Breast epithelium (tissue), 4 donors: Measurements from ENCODE around the gene KLHDC7B. TPM values are rescaled to one million over a fixed set of nuclear protein-coding genes. Genes with fewer than 3 reads are reported as not detected.
A peak's percentile ranks its signal among the peaks of the same experiment; 100 is the strongest.

ENCODE experiments used
- DNase-seq, 2 donors: peaks; one replicate each; pipeline ENCODE4 v3.0.0-alpha.2; 2019; ENCODE audit warnings: low spot score in 2 of 2
- H3K27ac ChIP-seq, 2 donors: fragments of 200-600 bp; sonication (generic) in 1 of 2; one replicate each; pipeline ENCODE4 v1.5.1; 2016 to 2019; ENCODE audit warnings: mild to moderate bottlenecking in 1 of 2
- H3K27me3 ChIP-seq, 2 donors: fragments of 200-600 bp; sonication (generic) in 1 of 2; one replicate each; pipeline versions ENCODE4 v1.5.1 to v1.6.0; 2017 to 2019; ENCODE audit warnings: control low read depth in 1 of 2, mild to moderate bottlenecking in 1 of 2
- H3K36me3 ChIP-seq: fragments of 200-600 bp; one replicate; pipeline ENCODE4 v1.5.1; 2019
- H3K4me1 ChIP-seq, 2 donors: fragments of 200-600 bp; sonication (generic); one replicate each; pipeline ENCODE4 v1.5.1; 2016 to 2019; ENCODE audit warnings: control low read depth in 1 of 2
- H3K4me3 ChIP-seq, 3 donors: fragments of 200-600 bp; sonication (generic); 1 replicate in 2 of 3; 2 replicates in 1 of 3; pipeline ENCODE4 v1.5.1; 2016 to 2019; ENCODE audit warnings: mild to moderate bottlenecking in 3 of 3, moderate library complexity in 2 of 3
- H3K9me3 ChIP-seq, 2 donors: fragments of 200-600 bp; sonication (generic) in 1 of 2; one replicate each; pipeline ENCODE4 v1.5.1; 2016 to 2019; ENCODE audit warnings: control low read depth in 1 of 2
- POLR2A ChIP-seq: fragments of 450-650 bp; IDR thresholded peaks from one replicate; pipeline ENCODE4 v1.6.1; 2016; ENCODE audit warnings: antibody characterized with exemption, mild to moderate bottlenecking, moderate library complexity
- POLR2AphosphoS5 ChIP-seq, 3 donors: sonication (generic); formaldehyde crosslinking; IDR thresholded peaks; one replicate each; pipeline ENCODE4 v1.6.1; 2017; ENCODE audit warnings: antibody characterized with exemption in 3 of 3
- intact Hi-C: fragments of 100-400 bp; cut with DNase I; formaldehyde crosslinking; loops from one replicate; pipeline ENCODE4 v1.15.1; 2023; ENCODE audit warnings: low total_unique reads
- total RNA-seq, 3 donors: library from RNA; depleted of rRNA; stranded (reverse); fragments of >200 nt; gene quantifications; one replicate each; pipeline ENCODE4 v1.1.0, GENCODE V29; 2016
- TF ChIP-seq, protein P1 (sequence below), 3 donors: fragments of 450-650 bp; IDR thresholded peaks; one replicate each; pipeline ENCODE4 v1.5.1; 2016 to 2017; ENCODE audit warnings: antibody characterized with exemption in 3 of 3, mild to moderate bottlenecking in 3 of 3, moderate library complexity in 3 of 3

KLHDC7B gene
- total RNA-seq, 3 donors from 2014 or later, result 0.16 to 0.33 (median 0.29) TPM

DNA sequence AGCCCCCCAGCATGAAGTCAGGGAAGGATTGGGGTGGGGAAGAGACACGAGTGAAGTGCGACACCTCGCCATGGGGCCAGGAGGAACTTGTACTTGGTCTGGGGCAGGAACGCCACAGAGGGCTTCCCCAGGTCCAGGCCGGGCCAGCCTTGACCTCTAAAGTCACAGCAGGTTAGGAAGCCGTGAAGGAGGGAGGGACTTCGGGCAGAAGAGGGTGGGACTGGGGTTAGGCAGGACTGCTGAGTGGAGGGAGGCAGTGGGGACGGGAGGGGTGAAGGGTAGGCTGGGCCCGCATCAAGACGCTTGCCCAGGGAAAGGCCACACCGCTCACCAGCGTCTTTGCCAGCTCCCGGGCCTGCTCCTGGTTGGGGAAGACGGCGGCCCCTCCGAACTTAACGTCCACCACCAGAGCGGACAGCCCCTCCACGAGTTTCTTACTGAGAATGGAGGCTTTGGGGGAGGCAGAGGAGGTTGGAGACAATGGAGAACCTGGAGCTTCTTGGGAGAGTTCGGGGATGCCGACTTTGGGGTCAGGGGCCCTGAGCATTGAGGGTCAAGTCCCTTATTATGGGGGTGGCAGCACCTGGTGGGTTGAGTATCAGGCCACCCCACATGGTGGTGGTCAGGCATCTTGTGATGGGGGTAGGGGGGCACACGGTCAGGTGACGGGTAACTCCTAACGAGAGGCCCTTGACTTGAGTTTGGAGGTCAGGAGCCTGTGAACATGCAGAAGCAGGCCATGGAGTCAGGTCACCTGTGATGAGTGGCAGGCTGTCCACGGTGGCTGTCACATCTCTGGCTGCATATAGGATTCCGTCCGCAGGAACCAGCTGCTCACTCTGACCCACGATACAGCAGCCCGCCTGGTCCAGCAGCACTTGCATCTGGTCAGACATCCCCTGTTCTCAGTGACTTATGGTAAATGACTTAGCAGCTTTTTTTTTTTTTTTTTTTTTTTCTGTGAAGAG lies 18.6 kb upstream of the KLHDC7B start:
- Histone ChIP-seq H3K27me3 (no peaks in the 10 kb centered on the region), H3K9me3 (no peaks in the 10 kb centered on the region), H3K4me3 (peak overlapping the region; percentile 52 to 91 (median 81)), H3K36me3 (peaks cover 10% of the 10 kb centered on the region), H3K4me1 (peaks cover 10 to 12% of the 10 kb centered on the region in 2 donors), H3K27ac (peak overlapping the region; percentile 88 to 92)
- intact Hi-C loops, result loop anchor here (5.0 kb wide), 1 partner anchor 55 kb away; the partner anchor contains the start of gene CHKB
- TF ChIP-seq POLR2AphosphoS5 (IDR thresholded peaks at IDR 0.05) (no peak), POLR2A (no peak)
- TF ChIP-seq, protein P1, sequence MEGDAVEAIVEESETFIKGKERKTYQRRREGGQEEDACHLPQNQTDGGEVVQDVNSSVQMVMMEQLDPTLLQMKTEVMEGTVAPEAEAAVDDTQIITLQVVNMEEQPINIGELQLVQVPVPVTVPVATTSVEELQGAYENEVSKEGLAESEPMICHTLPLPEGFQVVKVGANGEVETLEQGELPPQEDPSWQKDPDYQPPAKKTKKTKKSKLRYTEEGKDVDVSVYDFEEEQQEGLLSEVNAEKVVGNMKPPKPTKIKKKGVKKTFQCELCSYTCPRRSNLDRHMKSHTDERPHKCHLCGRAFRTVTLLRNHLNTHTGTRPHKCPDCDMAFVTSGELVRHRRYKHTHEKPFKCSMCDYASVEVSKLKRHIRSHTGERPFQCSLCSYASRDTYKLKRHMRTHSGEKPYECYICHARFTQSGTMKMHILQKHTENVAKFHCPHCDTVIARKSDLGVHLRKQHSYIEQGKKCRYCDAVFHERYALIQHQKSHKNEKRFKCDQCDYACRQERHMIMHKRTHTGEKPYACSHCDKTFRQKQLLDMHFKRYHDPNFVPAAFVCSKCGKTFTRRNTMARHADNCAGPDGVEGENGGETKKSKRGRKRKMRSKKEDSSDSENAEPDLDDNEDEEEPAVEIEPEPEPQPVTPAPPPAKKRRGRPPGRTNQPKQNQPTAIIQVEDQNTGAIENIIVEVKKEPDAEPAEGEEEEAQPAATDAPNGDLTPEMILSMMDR (IDR thresholded peaks at IDR 0.05), result no peak
- peak in 1 of 2 donors; percentile 51 for DNase-seq

DNA sequence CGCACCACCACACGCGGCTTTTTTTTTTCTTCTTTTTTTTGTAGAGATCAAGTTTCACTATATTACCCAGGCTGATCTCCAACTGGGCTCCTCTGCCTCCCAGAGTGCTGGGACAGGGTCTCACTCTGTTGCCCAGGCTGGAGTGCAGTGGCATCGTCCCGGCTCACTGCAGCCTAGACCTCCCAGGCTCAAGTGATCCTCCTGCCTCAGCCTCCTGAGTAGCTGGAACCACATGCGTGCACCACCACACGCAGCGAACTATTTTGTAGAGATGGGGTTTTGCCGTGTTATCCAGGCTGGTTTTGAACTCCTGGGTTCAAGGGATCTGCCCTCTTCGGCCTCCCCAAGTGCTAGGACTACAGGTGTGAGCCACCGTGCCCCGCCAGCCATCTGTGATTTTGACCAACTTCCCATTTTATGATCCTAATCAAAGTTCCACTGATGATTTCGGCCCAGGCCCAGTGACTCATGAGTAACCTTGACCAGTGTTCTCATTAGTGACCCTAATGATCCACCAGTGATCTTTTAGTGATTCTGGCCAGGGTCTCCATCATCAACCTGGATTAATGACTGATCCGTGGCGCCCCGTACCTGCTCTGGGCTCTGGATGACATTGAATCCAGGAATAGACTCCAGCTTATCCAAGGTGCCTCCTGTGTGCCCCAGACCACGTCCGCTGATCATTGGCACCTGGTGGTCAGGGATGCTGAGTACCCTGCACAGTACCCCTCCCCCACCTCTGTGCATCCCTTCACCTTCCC lies 17.6 kb upstream of the KLHDC7B start:
- DNase-seq, result no peak
- Histone ChIP-seq H3K27me3 (no peaks in the 10 kb centered on the region), H3K36me3 (peaks cover 1% of the 10 kb centered on the region), H3K4me3 (peak overlapping the region in 1 of 3 donors; percentile 84), H3K4me1 (peaks cover 10 to 12% of the 10 kb centered on the region in 2 donors), H3K27ac (peak overlapping the region; percentile 98 to 99), H3K9me3 (no peaks in the 10 kb centered on the region)
- intact Hi-C loops, result loop anchor here (5.0 kb wide), 1 partner anchor 54 kb away; the partner anchor contains the start of gene CHKB
- no peak for TF ChIP-seq POLR2AphosphoS5 (IDR thresholded peaks at IDR 0.05)
- TF ChIP-seq, protein P1 (IDR thresholded peaks at IDR 0.05), result no peak
- no peak for TF ChIP-seq POLR2A

DNA sequence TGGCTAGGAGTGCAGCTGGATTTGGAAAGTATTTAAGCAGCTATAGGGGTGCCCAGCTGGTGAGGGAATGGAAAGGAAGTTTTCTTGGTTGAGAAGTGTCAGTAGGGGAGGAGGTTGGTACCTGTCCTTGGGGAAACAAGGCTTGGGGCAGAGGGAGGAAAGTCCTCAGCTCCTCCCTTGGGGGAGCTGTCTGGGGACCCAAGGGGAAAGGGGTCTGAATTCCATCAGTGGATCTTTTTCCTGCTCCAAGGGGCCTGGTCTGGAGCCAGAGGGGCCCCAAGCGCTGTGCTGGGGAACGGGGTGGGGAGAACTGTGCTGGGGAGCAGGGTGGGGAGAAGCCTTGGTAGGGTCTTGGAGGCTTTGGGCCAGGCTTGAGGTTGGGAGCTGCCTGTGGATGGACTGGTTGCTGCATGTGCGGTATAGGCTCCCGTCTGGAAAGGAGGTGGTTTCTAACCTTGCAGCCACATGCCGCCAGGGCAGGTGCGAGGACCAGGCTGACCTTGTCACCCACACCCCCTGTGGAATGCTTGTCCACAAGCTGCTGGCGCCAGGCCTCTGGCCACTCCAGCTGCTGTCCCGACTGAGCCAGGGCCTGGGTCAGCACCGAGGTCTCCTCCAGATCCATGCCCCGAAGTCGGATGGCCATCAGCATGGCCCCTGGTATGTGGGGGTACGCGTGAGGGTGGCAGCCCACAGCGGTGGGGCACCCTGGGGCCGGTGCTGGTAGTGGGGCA lies 16.9 kb upstream of the KLHDC7B start:
- DNase-seq, result no peak
- H3K4me1 ChIP-seq, result peaks cover 10 to 12% of the 10 kb centered on the region in 2 donors
- H3K36me3 ChIP-seq, result no peaks in the 10 kb centered on the region
- H3K9me3 ChIP-seq, result no peaks in the 10 kb centered on the region
- no peaks in the 10 kb centered on the region for H3K27me3 ChIP-seq
- intact Hi-C loops, result loop anchor here (5.0 kb wide), 1 partner anchor 53 kb away; the partner anchor contains the start of gene CHKB
- H3K27ac ChIP-seq, result peak overlapping the region; percentile 98 to 99
- TF ChIP-seq POLR2A (no peak), POLR2AphosphoS5 (IDR thresholded peaks at IDR 0.05) (no peak)
- TF ChIP-seq, protein P1 (IDR thresholded peaks at IDR 0.05), result no peak
- peak overlapping the region; percentile 68 to 84 (median 68) for H3K4me3 ChIP-seq

DNA sequence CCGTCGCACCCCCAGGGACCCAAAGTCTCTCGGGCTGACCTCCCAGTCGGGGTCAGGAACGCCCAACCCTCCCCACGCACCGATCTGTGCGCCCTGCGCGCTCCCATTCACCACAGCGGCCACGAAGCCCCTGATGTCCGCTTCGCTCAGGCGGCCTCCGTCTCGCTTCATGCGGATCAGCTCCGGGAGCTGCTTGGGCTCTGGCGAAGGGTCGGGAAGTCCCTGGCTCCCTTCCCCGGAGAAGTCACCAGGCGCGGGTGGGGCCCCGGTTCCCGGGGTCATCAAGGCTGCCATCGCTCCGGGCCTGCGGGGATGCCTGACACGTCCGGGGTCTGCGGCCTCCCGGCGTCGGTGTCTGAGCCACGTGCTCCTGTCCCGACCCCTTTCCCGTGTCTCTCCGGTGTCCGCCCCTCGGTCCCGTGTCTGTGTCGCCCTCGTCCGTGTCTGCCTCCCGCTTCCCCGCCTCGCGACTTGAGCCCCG lies 16.2 kb upstream of the KLHDC7B start:
- DNase-seq, result no peak
- Histone ChIP-seq H3K4me1 (peaks cover 5 to 7% of the 10 kb centered on the region in 2 donors), H3K4me3 (peak overlapping the region; percentile 68 to 84 (median 68)), H3K36me3 (no peaks in the 10 kb centered on the region), H3K9me3 (no peaks in the 10 kb centered on the region), H3K27me3 (no peaks in the 10 kb centered on the region), H3K27ac (peak overlapping the region; percentile 98 to 99)
- TF ChIP-seq POLR2AphosphoS5 (IDR thresholded peaks at IDR 0.05), result peak in 1 of 3 donors; percentile 8
- TF ChIP-seq, protein P1 (IDR thresholded peaks at IDR 0.05), result no peak
- intact Hi-C loops, result loop anchor here (5.0 kb wide), 1 partner anchor 53 kb away; the partner anchor contains the start of gene CHKB
